OCI-LY3 (cell line): ENCODE data around the gene PPP1R2.

Experiments
- EZH2phosphoT487 ChIP-seq: fragments of 200-600 bp; shearing (Covaris generic); IDR thresholded peaks from 2 replicates; pipeline ENCODE4 v1.6.1; 2018; ENCODE audit warnings: antibody characterized with exemption, mixed run types, low read depth
- TF ChIP-seq, protein P1 (sequence below): fragments of 200-600, 300-600 bp; sonication (generic); IDR thresholded peaks from 2 replicates; pipeline ENCODE4 v1.5.1; 2014; ENCODE audit warnings: antibody characterized with exemption, low read length, low read depth

DNA sequence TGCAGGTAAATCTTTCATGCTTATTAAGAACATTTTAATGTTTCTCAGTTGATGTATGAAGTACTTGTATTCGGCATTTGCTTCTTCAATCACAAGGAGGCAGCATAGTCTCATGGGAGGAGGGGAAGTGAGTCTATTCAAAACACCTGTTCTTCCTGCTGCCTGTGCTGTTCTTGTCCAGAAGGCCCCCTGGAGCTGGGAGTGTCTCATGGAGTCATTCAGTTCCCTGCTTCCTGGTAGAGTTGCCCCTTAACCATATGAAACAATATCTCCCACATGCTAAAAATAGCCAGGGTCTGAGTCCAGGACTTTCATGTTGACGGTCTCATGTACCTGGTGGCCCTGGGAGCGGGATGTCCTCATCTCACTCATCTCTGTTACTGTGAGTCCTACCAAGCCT, 15.5 kb upstream of the PPP1R2 start:
- TF ChIP-seq, protein P1, sequence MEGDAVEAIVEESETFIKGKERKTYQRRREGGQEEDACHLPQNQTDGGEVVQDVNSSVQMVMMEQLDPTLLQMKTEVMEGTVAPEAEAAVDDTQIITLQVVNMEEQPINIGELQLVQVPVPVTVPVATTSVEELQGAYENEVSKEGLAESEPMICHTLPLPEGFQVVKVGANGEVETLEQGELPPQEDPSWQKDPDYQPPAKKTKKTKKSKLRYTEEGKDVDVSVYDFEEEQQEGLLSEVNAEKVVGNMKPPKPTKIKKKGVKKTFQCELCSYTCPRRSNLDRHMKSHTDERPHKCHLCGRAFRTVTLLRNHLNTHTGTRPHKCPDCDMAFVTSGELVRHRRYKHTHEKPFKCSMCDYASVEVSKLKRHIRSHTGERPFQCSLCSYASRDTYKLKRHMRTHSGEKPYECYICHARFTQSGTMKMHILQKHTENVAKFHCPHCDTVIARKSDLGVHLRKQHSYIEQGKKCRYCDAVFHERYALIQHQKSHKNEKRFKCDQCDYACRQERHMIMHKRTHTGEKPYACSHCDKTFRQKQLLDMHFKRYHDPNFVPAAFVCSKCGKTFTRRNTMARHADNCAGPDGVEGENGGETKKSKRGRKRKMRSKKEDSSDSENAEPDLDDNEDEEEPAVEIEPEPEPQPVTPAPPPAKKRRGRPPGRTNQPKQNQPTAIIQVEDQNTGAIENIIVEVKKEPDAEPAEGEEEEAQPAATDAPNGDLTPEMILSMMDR, result peak; percentile 75
- no peak for TF ChIP-seq EZH2phosphoT487
